Osteoblast (primary cell): ENCODE data around the gene CCDC175. TPM values are rescaled to one million over a fixed set of nuclear protein-coding genes. Genes with fewer than 3 reads are reported as not detected.

Source experiments
- DNase-seq: peaks from one replicate; pipeline ENCODE4 v3.0.0; 2011; ENCODE audit warnings: low spot score, mixed read lengths; ENCODE audit not compliant: insufficient read length; ENCODE audit errors: missing footprints
- H2AFZ ChIP-seq: 2 replicates; pipeline ENCODE4 v1.6.0; 2011; ENCODE audit warnings: mild to moderate bottlenecking, low read length
- H3K27ac ChIP-seq: 2 replicates; pipeline ENCODE4 v1.5.1; 2011; ENCODE audit warnings: mild to moderate bottlenecking, low read depth, low read length, moderate library complexity
- H3K27me3 ChIP-seq: 2 replicates; pipeline ENCODE4 v1.6.0; 2012; ENCODE audit warnings: mild to moderate bottlenecking, control low read depth, inconsistent platforms, low read length, moderate library complexity; ENCODE audit not compliant: insufficient read depth
- H3K36me3 ChIP-seq: 2 replicates; pipeline ENCODE4 v1.5.1; 2011; ENCODE audit warnings: mild to moderate bottlenecking, low read length, control low read depth, moderate library complexity; ENCODE audit not compliant: insufficient read depth
- H3K4me1 ChIP-seq: 2 replicates; pipeline ENCODE4 v1.5.1; 2011; ENCODE audit warnings: mild to moderate bottlenecking, low read length, control low read depth, moderate library complexity; ENCODE audit not compliant: insufficient read depth
- H3K4me2 ChIP-seq: 2 replicates; pipeline ENCODE4 v1.6.0; 2011; ENCODE audit warnings: mild to moderate bottlenecking, low read length; ENCODE audit not compliant: insufficient read depth
- H3K4me3 ChIP-seq: fragments of 200-600 bp; sonication (generic); 3 replicates; pipeline ENCODE4 v1.5.1; 2012; ENCODE audit warnings: mild to moderate bottlenecking, low read length, inconsistent platforms; ENCODE audit not compliant: insufficient read depth
- H3K79me2 ChIP-seq: 2 replicates; pipeline ENCODE4 v1.6.0; 2012; ENCODE audit warnings: mild to moderate bottlenecking, low read length, control low read depth, inconsistent platforms; ENCODE audit not compliant: insufficient read depth
- H3K9me3 ChIP-seq: 2 replicates; pipeline ENCODE4 v1.5.1; 2011; ENCODE audit warnings: low read depth, low read length, control low read depth
- H4K20me1 ChIP-seq: 2 replicates; pipeline ENCODE4 v1.6.0; 2012; ENCODE audit warnings: mild to moderate bottlenecking, low read length, control low read depth; ENCODE audit not compliant: insufficient read depth
- total RNA-seq: library from RNA; depleted of rRNA; stranded (reverse); fragments of >200 nt; gene quantifications from 2 replicates; pipeline ENCODE4 v1.2.3, GENCODE V29; 2012
- TF ChIP-seq, protein P1 (sequence below): IDR thresholded peaks from 2 replicates; pipeline ENCODE4 v1.5.1; 2011; ENCODE audit warnings: mild to moderate bottlenecking, low read depth, low read length, moderate library complexity; ENCODE audit errors: extremely low read depth

CCDC175 gene
- total RNA-seq, 1 donor = not detected

DNA sequence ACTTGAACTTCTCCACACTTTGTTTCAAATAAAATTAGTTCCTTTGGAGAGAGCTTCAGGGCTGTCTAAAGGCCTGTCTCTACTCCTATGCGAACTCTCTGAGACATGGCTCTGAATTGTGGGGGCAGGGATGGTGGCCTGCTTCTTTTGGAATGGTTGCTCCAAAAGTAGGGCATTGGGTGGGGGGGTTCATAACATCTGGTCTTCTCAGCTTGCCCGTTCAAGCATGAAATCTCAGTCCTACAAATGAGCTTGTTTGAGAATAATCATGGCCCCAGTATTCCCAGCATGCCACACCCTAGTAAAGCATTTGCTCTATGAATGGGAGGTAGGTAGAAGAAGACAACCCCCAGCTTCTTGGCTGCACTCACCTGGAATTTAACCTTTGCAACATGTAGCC lies 118.1 kb downstream of the CCDC175 start:
- Histone ChIP-seq H3K9me3 (no peaks in the 10 kb centered on the region), H3K4me1 (peaks cover 20% of the 10 kb centered on the region), H3K27me3 (no peaks in the 10 kb centered on the region), H3K4me3 (no peak overlapping the region), H3K4me2 (no peak overlapping the region), H3K79me2 (no peaks in the 10 kb centered on the region), H3K27ac (no peak overlapping the region), H2AFZ (no peak overlapping the region), H3K36me3 (peaks cover 44% of the 10 kb centered on the region), H4K20me1 (peaks cover under 1% of the 10 kb centered on the region)
- DNase-seq = no peak
- TF ChIP-seq, protein P1, sequence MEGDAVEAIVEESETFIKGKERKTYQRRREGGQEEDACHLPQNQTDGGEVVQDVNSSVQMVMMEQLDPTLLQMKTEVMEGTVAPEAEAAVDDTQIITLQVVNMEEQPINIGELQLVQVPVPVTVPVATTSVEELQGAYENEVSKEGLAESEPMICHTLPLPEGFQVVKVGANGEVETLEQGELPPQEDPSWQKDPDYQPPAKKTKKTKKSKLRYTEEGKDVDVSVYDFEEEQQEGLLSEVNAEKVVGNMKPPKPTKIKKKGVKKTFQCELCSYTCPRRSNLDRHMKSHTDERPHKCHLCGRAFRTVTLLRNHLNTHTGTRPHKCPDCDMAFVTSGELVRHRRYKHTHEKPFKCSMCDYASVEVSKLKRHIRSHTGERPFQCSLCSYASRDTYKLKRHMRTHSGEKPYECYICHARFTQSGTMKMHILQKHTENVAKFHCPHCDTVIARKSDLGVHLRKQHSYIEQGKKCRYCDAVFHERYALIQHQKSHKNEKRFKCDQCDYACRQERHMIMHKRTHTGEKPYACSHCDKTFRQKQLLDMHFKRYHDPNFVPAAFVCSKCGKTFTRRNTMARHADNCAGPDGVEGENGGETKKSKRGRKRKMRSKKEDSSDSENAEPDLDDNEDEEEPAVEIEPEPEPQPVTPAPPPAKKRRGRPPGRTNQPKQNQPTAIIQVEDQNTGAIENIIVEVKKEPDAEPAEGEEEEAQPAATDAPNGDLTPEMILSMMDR = no peak

DNA sequence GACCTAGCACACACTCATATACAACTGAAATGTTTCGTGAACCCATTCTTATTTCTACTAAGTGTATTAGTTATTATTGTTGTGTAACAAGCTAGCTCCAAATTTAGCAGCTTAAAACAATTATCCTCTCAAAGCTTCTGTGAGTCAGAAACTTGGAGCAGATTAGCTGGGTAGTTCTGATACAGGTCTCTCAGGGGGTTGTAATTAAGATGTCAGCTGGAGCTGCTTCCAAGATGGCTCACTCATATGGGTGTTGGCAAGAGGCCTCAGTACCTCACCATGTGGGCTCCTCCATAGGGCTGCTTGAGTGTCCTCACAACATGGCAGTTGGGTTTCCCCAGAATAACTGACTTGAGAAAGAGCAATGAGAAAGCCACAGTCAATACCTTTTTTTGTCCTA lies 121.2 kb downstream of the CCDC175 start:
- H3K36me3 ChIP-seq = peaks cover 37% of the 10 kb centered on the region
- peak overlapping the region; percentile 22 for H3K4me2 ChIP-seq
- no peaks in the 10 kb centered on the region for H4K20me1 ChIP-seq
- H3K79me2 ChIP-seq = no peaks in the 10 kb centered on the region
- H3K9me3 ChIP-seq = no peaks in the 10 kb centered on the region
- TF ChIP-seq, protein P1 = no peak
- DNase-seq = no peak
- no peak overlapping the region for H2AFZ ChIP-seq
- peak overlapping the region; percentile 94 for H3K27ac ChIP-seq
- H3K4me1 ChIP-seq = peaks cover 22% of the 10 kb centered on the region
- H3K27me3 ChIP-seq = no peaks in the 10 kb centered on the region
- no peak overlapping the region for H3K4me3 ChIP-seq

Other genes with a start within 250 kb of the CCDC175 start
- gene GPR135, start 111.4 kb downstream of the CCDC175 start, total RNA-seq = 5.1 and 5.3 TPM in 2 replicates
- gene L3HYPDH, start 92.4 kb downstream of the CCDC175 start, total RNA-seq = 38.9 and 44.5 TPM in 2 replicates
- gene JKAMP, start 92.3 kb downstream of the CCDC175 start, total RNA-seq = 77.4 and 94.9 TPM in 2 replicates